WERI-Rb-1 (cell line): Measurements from ENCODE around the gene CNTRL.
"Not testable (repeated sequence)": the region's sequence is repeated elsewhere in the genome, so short reads cannot be mapped to it uniquely, and the experiment has no call there.

Experiments used
- DNase-seq: peaks from one replicate; pipeline ENCODE4 v3.0.0-alpha.2; 2020
- H3K27ac ChIP-seq: fragments of 250-450 bp; sonication (Bioruptor Pico); 2 replicates; pipeline ENCODE4 v1.5.1; 2020; ENCODE audit warnings: mild to moderate bottlenecking, moderate library complexity
- H3K27me3 ChIP-seq: fragments of 250-450 bp; sonication (Bioruptor Pico); 2 replicates; pipeline ENCODE4 v1.5.1; 2021; ENCODE audit warnings: mild to moderate bottlenecking, low read depth, moderate library complexity; ENCODE audit not compliant: insufficient read depth, severe bottlenecking
- H3K36me3 ChIP-seq: fragments of 250-450 bp; sonication (Bioruptor Pico); 2 replicates; pipeline ENCODE4 v1.5.1; 2020; ENCODE audit warnings: mild to moderate bottlenecking, moderate library complexity
- H3K4me3 ChIP-seq: 2 replicates; pipeline ENCODE4 v1.5.1; 2011; ENCODE audit warnings: low read depth, mild to moderate bottlenecking, control low read depth, low read length
- H3K9me3 ChIP-seq: fragments of 250-450 bp; sonication (Bioruptor Pico); 2 replicates; pipeline ENCODE4 v1.5.1; 2021; ENCODE audit warnings: mild to moderate bottlenecking, moderate library complexity; ENCODE audit not compliant: severe bottlenecking
- TF ChIP-seq, protein P1 (sequence below): IDR thresholded peaks from 2 replicates; pipeline ENCODE4 v1.5.1; 2011; ENCODE audit warnings: low read depth, mild to moderate bottlenecking, control low read depth, inconsistent platforms, low read length

The CNTRL gene

DNA sequence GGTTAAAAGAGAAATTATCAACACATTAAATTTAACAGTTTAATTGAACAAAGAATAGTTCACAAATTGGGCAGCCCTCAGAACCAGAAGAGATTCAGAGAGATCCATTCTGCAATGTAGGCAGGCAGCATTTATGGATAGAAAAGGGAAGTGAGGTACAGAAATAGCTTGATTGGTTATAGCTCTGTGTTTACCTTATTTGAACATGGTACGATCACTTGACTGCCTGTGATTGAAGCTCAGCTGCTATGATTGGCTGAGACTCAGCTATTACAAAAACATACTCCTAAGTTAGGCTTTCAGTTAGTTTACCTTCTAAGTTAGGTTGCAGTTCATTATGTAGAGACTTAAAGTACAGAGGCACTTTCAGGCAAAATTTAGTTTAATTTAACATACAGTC lies 7.3 kb downstream of the CNTRL start:
- Histone ChIP-seq H3K4me3 (no peak overlapping the region), H3K27ac (no peak overlapping the region), H3K27me3 (no peaks in the 10 kb centered on the region), H3K9me3 (no peaks in the 10 kb centered on the region), H3K36me3 (peaks cover 39% of the 10 kb centered on the region)
- TF ChIP-seq, protein P1, sequence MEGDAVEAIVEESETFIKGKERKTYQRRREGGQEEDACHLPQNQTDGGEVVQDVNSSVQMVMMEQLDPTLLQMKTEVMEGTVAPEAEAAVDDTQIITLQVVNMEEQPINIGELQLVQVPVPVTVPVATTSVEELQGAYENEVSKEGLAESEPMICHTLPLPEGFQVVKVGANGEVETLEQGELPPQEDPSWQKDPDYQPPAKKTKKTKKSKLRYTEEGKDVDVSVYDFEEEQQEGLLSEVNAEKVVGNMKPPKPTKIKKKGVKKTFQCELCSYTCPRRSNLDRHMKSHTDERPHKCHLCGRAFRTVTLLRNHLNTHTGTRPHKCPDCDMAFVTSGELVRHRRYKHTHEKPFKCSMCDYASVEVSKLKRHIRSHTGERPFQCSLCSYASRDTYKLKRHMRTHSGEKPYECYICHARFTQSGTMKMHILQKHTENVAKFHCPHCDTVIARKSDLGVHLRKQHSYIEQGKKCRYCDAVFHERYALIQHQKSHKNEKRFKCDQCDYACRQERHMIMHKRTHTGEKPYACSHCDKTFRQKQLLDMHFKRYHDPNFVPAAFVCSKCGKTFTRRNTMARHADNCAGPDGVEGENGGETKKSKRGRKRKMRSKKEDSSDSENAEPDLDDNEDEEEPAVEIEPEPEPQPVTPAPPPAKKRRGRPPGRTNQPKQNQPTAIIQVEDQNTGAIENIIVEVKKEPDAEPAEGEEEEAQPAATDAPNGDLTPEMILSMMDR = no peak
- DNase-seq = no peak

DNA sequence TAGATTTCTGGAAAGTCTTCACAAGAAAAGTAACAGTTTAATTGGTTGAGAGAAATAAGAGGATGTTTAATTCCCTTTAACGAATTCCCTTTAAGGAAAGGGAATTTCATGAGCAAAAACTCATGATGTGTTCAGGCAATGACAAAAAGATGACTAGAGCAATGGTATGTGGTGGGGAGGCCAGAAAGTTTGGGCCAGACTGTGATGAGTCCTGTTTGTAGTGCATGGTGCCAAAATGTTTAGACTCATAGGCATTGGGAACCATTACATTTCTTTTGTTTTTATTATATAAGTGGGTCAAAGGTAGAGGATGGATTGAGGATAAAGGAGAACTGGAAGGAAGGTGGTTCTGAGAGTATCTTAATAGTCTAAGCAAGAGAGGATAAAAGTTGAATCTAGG lies 10.9 kb downstream of the CNTRL start:
- TF ChIP-seq, protein P1 = no peak
- Histone ChIP-seq H3K36me3 (peaks cover 34% of the 10 kb centered on the region), H3K27me3 (no peaks in the 10 kb centered on the region), H3K4me3 (no peak overlapping the region), H3K9me3 (no peaks in the 10 kb centered on the region), H3K27ac (no peak overlapping the region)
- no peak for DNase-seq

DNA sequence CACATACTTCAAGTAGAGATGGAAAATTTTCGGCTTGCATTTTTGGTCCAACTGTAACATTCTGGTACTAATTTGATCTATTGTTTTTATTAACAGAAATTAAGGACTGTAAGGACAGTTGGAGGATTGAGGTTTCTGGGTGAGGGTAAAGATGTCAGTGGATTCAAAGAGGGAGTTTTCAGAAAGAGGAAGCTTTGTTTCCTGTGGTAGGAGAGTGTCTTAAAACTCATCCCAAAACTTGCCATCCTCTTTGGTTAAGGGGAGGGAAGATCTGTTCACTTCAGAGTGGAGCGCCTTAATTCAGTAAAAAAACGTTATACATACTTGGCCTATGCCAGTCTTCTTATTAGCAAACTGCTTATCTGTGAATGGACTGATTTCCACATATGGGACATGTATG lies 13.8 kb downstream of the CNTRL start:
- Histone ChIP-seq H3K9me3 (no peaks in the 10 kb centered on the region), H3K4me3 (no peak overlapping the region), H3K27ac (no peak overlapping the region), H3K27me3 (no peaks in the 10 kb centered on the region), H3K36me3 (peaks cover 25% of the 10 kb centered on the region)
- TF ChIP-seq, protein P1 = no peak
- DNase-seq = no peak

DNA sequence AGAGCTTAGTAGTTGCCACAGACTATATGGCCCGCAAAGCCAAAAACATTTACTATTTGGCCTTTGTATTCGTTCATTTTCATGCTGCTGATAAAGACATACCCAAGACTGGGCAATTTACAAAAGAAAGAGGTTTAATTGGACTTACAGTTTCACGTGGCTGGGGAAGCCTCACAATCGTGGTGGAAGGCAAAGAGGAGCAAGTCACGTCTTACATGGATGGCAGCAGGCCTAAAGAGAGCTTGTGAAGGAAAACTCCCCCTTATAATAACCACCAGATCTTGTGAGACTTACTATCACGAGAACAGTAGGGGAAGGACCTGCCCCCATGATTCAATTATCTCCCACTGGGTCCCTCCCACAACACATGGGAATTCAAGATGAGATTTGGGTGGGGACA lies 16.0 kb downstream of the CNTRL start:
- peaks cover 30% of the 10 kb centered on the region for H3K36me3 ChIP-seq
- H3K4me3 ChIP-seq, H3K9me3 ChIP-seq, H3K27me3 ChIP-seq, DNase-seq, H3K27ac ChIP-seq: not testable (repeated sequence)

DNA sequence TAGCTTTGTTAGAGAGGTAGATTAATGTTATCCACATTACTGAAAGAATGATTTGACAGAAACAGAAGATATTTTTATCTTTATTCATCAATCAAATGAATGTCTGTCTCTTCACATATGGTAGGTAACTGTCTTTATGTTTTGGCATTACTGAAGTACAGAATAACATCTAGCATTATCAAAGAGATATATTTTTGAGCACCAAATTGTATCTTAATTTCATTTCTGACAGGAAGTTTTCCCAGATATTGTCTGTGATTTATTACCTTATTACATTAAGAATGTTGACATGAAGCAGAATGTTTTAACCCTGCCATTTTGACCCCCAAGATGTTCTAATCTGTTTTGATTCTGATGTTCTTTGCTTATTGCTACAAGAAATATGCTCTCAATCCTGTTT lies 20.3 kb downstream of the CNTRL start:
- H3K27ac ChIP-seq = no peak overlapping the region
- peaks cover 61% of the 10 kb centered on the region for H3K36me3 ChIP-seq
- no peak overlapping the region for H3K4me3 ChIP-seq
- no peaks in the 10 kb centered on the region for H3K27me3 ChIP-seq
- no peaks in the 10 kb centered on the region for H3K9me3 ChIP-seq
- no peak for DNase-seq
- TF ChIP-seq, protein P1 = no peak

DNA sequence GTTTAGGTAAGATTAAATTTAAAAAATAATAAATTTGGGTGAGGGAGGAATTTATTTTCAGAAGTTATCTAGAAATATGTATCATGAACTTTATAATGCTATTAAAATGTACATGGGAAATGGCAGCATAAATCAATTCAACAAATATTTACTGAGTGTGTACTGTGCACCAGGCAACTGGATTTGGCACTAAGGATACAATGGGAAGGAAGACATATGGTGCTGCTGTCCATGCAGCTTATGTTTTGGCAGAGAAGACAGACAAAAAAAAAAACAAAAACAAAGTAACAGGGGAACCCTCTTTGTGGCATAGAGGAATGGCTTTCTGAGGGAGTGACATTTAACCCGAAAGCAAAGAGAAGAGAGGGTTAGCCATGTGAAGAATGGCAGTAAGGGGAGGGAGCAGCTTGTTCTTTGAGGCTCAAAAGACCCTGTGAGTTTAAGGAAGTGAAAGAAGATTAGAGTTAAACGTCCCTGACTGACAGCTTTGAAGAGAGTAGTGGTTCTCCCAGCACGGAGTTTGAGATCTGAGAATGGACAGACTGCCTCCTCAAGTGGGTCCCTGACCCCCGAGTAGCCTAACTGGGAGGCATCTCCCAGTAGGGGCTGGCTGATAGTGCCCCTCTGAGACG lies 23.9 kb downstream of the CNTRL start:
- H3K9me3 ChIP-seq = peaks cover 9% of the 10 kb centered on the region
- H3K27ac ChIP-seq = no peak overlapping the region
- TF ChIP-seq, protein P1 = no peak
- H3K27me3 ChIP-seq = no peaks in the 10 kb centered on the region
- peaks cover 46% of the 10 kb centered on the region for H3K36me3 ChIP-seq
- no peak for DNase-seq
- no peak overlapping the region for H3K4me3 ChIP-seq

DNA sequence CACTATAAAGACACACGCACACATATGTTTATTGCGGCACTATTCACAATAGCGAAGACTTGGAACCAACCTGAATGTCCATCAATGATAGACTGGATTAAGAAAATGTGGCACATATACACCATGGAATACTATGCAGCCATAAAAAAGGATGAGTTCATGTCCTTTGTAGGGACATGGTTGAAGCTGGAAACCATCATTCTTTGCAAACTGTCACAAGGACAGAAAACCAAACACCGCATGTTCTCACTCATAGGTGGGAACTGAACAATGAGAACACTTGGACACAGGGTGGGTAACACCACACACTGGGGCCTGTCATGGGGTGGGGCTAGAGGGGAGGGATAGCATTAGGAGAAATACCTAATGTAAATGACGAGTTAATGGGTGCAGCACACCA lies 29.3 kb downstream of the CNTRL start:
- not testable (repeated sequence) for H3K4me3 ChIP-seq, H3K9me3 ChIP-seq

More for the DNA sequence above, 29.3 kb downstream of the CNTRL start:
- not testable (repeated sequence) for H3K36me3 ChIP-seq, H3K27me3 ChIP-seq, DNase-seq, H3K27ac ChIP-seq
